HL-60 (cell line): Measurements from ENCODE around the gene ESR2.

Experiments used
- POLR2AphosphoS5 ChIP-seq: IDR thresholded peaks from 2 replicates; pipeline ENCODE4 v1.6.1; 2012; ENCODE audit warnings: low read depth
- SPI1 ChIP-seq: IDR thresholded peaks from 2 replicates; pipeline ENCODE4 v1.6.1; 2012; ENCODE audit warnings: low read depth, mild to moderate bottlenecking, borderline replicate concordance
- TF ChIP-seq, protein P1 (sequence below): IDR thresholded peaks from one replicate; pipeline ENCODE4 v1.5.1; 2011; ENCODE audit warnings: low read length, control low read depth, inconsistent platforms; ENCODE audit not compliant: insufficient read depth
- TF ChIP-seq, protein P2 (sequence below): IDR thresholded peaks from 2 replicates; pipeline ENCODE4 v1.6.1; 2012; ENCODE audit warnings: low read depth; ENCODE audit not compliant: insufficient replicate concordance

DNA sequence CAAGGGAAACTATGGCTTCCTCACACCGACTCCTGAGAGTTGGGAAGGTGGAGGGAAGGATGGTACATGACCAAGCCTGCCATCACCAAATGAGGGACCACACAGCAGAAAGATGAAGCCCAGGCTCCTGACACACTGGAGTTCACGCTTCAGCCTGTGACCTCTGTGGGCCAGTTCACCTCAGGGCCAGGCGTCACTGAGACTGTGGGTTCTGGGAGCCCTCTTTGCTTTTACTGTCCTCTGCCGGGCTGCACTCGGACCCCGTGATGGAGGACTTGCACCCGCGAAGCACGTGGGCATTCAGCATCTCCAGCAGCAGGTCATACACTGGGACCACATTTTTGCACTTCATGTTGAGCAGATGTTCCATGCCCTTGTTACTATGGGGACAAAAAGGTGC is 61.2 kb downstream of the ESR2 start:
- TF ChIP-seq, protein P1, sequence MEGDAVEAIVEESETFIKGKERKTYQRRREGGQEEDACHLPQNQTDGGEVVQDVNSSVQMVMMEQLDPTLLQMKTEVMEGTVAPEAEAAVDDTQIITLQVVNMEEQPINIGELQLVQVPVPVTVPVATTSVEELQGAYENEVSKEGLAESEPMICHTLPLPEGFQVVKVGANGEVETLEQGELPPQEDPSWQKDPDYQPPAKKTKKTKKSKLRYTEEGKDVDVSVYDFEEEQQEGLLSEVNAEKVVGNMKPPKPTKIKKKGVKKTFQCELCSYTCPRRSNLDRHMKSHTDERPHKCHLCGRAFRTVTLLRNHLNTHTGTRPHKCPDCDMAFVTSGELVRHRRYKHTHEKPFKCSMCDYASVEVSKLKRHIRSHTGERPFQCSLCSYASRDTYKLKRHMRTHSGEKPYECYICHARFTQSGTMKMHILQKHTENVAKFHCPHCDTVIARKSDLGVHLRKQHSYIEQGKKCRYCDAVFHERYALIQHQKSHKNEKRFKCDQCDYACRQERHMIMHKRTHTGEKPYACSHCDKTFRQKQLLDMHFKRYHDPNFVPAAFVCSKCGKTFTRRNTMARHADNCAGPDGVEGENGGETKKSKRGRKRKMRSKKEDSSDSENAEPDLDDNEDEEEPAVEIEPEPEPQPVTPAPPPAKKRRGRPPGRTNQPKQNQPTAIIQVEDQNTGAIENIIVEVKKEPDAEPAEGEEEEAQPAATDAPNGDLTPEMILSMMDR = no peak
- TF ChIP-seq, protein P2, sequence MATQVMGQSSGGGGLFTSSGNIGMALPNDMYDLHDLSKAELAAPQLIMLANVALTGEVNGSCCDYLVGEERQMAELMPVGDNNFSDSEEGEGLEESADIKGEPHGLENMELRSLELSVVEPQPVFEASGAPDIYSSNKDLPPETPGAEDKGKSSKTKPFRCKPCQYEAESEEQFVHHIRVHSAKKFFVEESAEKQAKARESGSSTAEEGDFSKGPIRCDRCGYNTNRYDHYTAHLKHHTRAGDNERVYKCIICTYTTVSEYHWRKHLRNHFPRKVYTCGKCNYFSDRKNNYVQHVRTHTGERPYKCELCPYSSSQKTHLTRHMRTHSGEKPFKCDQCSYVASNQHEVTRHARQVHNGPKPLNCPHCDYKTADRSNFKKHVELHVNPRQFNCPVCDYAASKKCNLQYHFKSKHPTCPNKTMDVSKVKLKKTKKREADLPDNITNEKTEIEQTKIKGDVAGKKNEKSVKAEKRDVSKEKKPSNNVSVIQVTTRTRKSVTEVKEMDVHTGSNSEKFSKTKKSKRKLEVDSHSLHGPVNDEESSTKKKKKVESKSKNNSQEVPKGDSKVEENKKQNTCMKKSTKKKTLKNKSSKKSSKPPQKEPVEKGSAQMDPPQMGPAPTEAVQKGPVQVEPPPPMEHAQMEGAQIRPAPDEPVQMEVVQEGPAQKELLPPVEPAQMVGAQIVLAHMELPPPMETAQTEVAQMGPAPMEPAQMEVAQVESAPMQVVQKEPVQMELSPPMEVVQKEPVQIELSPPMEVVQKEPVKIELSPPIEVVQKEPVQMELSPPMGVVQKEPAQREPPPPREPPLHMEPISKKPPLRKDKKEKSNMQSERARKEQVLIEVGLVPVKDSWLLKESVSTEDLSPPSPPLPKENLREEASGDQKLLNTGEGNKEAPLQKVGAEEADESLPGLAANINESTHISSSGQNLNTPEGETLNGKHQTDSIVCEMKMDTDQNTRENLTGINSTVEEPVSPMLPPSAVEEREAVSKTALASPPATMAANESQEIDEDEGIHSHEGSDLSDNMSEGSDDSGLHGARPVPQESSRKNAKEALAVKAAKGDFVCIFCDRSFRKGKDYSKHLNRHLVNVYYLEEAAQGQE = no peak
- TF ChIP-seq POLR2AphosphoS5 (no peak), SPI1 (no peak)
